K562 (cell line): ENCODE measurements around the gene YTHDF1.

ENCODE experiments used
- ADNP ChIP-seq: fragments of 200-800 bp; sonication (Bioruptor generic); IDR thresholded peaks from 2 replicates; pipeline ENCODE4 v1.6.1; 2016; ENCODE audit warnings: missing genetic modification characterization, missing compliant biosample characterization
- BDP1 ChIP-seq: IDR thresholded peaks from 3 replicates; pipeline ENCODE4 v1.6.1; 2011; ENCODE audit not compliant: insufficient read length, insufficient read depth
- CHCHD3 ChIP-seq: fragments of 250-450 bp; sonication (Bioruptor Pico); IDR thresholded peaks from 2 replicates; pipeline ENCODE4 v2.1.2; 2022; ENCODE audit warnings: mild to moderate bottlenecking
- CHD2 ChIP-seq: IDR thresholded peaks from 2 replicates; pipeline ENCODE4 v1.6.1; 2011; ENCODE audit warnings: low read depth, low read length
- CTCF ChIP-seq, 3 experiments: IDR thresholded peaks in 2 of 3; conservative IDR thresholded peaks in 1 of 3; 2 replicates each; pipeline ENCODE4 v1.5.1; 2011 to 2012; ENCODE audit warnings: low read length in 3 of 3, mild to moderate bottlenecking in 3 of 3, control low read depth in 2 of 3, improper control_type of control experiment in 1 of 3, inconsistent platforms in 1 of 3, low read depth in 1 of 3, mixed read lengths in 1 of 3, moderate library complexity in 1 of 3; ENCODE audit not compliant: insufficient read depth in 2 of 3
- FOXK1 ChIP-seq: sonication (generic); formaldehyde crosslinking; IDR thresholded peaks from 2 replicates; pipeline ENCODE4 v1.8.0; 2022; ENCODE audit warnings: missing genetic modification reagents, mild to moderate bottlenecking, borderline replicate concordance
- PHF21A ChIP-seq: fragments of 450-650 bp; IDR thresholded peaks from 2 replicates; pipeline ENCODE4 v1.6.1; 2017; ENCODE audit warnings: low read depth, borderline replicate concordance
- TF ChIP-seq, protein P1 (sequence below), 2 experiments: fragments of 450-650 bp; formaldehyde crosslinking in 1 of 2; IDR thresholded peaks; 2 replicates each; pipeline versions ENCODE4 v1.4.0 to v1.6.1; 2014 to 2020; ENCODE audit warnings: mild to moderate bottlenecking in 2 of 2, borderline replicate concordance in 1 of 2, low read depth in 1 of 2
- TF ChIP-seq, protein P2 (sequence below), 2 experiments: fragments of 450-650 bp in 1 of 2; sonication (generic) in 1 of 2; formaldehyde crosslinking in 1 of 2; IDR thresholded peaks in 1 of 2; conservative IDR thresholded peaks in 1 of 2; 2 replicates each; pipeline versions ENCODE4 v1.6.1 to v1.8.1; 2016 to 2023; ENCODE audit warnings: mild to moderate bottlenecking in 2 of 2, moderate library complexity in 2 of 2, inconsistent platforms in 1 of 2, missing genetic modification reagents in 1 of 2

GRCh38 chr20:63176427-63177133 lies 39.4 kb downstream of the YTHDF1 start:
- TF ChIP-seq FOXK1 (CRISPR knock-in tag) (no peak), BDP1 (no peak), CTCF (IDR thresholded peaks at IDR 0.05 in 2 of 3, conservative IDR thresholded peaks at IDR 0.05 in 1 of 3; ENCODE audit: insufficient read depth in 2 of 3, low read depth in 1 of 3, low read length in 3 of 3) (no peak), PHF21A (no peak), CHCHD3 (CRISPR knock-in tag) (no peak), ADNP (no peak), CHD2 (no peak)
- TF ChIP-seq, protein P1, sequence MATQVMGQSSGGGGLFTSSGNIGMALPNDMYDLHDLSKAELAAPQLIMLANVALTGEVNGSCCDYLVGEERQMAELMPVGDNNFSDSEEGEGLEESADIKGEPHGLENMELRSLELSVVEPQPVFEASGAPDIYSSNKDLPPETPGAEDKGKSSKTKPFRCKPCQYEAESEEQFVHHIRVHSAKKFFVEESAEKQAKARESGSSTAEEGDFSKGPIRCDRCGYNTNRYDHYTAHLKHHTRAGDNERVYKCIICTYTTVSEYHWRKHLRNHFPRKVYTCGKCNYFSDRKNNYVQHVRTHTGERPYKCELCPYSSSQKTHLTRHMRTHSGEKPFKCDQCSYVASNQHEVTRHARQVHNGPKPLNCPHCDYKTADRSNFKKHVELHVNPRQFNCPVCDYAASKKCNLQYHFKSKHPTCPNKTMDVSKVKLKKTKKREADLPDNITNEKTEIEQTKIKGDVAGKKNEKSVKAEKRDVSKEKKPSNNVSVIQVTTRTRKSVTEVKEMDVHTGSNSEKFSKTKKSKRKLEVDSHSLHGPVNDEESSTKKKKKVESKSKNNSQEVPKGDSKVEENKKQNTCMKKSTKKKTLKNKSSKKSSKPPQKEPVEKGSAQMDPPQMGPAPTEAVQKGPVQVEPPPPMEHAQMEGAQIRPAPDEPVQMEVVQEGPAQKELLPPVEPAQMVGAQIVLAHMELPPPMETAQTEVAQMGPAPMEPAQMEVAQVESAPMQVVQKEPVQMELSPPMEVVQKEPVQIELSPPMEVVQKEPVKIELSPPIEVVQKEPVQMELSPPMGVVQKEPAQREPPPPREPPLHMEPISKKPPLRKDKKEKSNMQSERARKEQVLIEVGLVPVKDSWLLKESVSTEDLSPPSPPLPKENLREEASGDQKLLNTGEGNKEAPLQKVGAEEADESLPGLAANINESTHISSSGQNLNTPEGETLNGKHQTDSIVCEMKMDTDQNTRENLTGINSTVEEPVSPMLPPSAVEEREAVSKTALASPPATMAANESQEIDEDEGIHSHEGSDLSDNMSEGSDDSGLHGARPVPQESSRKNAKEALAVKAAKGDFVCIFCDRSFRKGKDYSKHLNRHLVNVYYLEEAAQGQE (IDR thresholded peaks at IDR 0.05; ENCODE audit: borderline replicate concordance) = no peak
- TF ChIP-seq, protein P1 (CRISPR knock-in tag; IDR thresholded peaks at IDR 0.05; ENCODE audit: low read depth) = no peak
- TF ChIP-seq, protein P2, sequence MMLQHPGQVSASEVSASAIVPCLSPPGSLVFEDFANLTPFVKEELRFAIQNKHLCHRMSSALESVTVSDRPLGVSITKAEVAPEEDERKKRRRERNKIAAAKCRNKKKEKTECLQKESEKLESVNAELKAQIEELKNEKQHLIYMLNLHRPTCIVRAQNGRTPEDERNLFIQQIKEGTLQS (IDR thresholded peaks at IDR 0.05) = no peak
- TF ChIP-seq, protein P2 (CRISPR knock-in tag; conservative IDR thresholded peaks at IDR 0.05) = no peak
